ENCODE measurements around the gene TTC21B. TPM values are rescaled to one million over a fixed set of nuclear protein-coding genes. Genes with fewer than 3 reads are reported as not detected.
A peak's percentile ranks its signal among the peaks of the same experiment; 100 is the strongest.

The TTC21B gene
- total and polyA plus RNA-seq, 9 of the 15 experiments (the other 6 are each of a cell fraction or from before 2014, with no cell fraction given), result 5.2 to 34.9 (median 18.5) TPM

GRCh38 chr2:165953655-165954606, at the start of gene TTC21B (continued):
- peak in 1 of 2 experiments; percentile 98; a peak in 2 of 3 replicates for TF ChIP-seq CBX3 (IDR thresholded peaks at IDR 0.05; ENCODE audit: borderline replicate concordance in 1 of 2, low read length in 2 of 2)
- TF ChIP-seq ZBTB2 (IDR thresholded peaks at IDR 0.05), result peak; percentile 77; the same call in 1 of the 2 replicates
- peak; percentile 93 for TF ChIP-seq MYC (IDR thresholded peaks at IDR 0.05; ENCODE audit: low read depth, low read length)
- peak; percentile 67; the same call in 1 of the 2 replicates for TF ChIP-seq MYC (CRISPR knock-in tag; IDR thresholded peaks at IDR 0.05; ENCODE audit: borderline replicate concordance, low read depth)
- TF ChIP-seq IRF1 (CRISPR knock-in tag; IDR thresholded peaks at IDR 0.05; ENCODE audit: borderline replicate concordance), result peak; percentile 69; the same call in 1 of the 2 replicates
- TF ChIP-seq NFXL1 (CRISPR knock-in tag; IDR thresholded peaks at IDR 0.05), result no peak
- no peak for TF ChIP-seq BACH1 (tag; IDR thresholded peaks at IDR 0.05)
- peak; percentile 97 for TF ChIP-seq NBN (IDR thresholded peaks at IDR 0.05; ENCODE audit: low read depth)
- peak in 1 of 2 experiments; percentile 71; a peak in 1 of 4 replicates for TF ChIP-seq TRIM24 (IDR thresholded peaks at IDR 0.05)
- peak; percentile 50; the same call in 1 of the 2 replicates for TF ChIP-seq GABPA (tag; conservative IDR thresholded peaks at IDR 0.05; ENCODE audit: low read depth)
- TF ChIP-seq RNF2 (IDR thresholded peaks at IDR 0.05), result peak; percentile 70
- TF ChIP-seq CEBPZ (IDR thresholded peaks at IDR 0.05; ENCODE audit: borderline replicate concordance, low read depth, low read length), result no peak
- peak; percentile 82 for TF ChIP-seq AFF4 (CRISPR knock-in tag; IDR thresholded peaks at IDR 0.05)
- 0 out of 2 replicates have a peak, but pooled peaks have one; percentile 63 for TF ChIP-seq BRD4 (IDR thresholded peaks at IDR 0.05)
- TF ChIP-seq DACH1 (IDR thresholded peaks at IDR 0.05; ENCODE audit: partially characterized antibody), result peak; percentile 14

Data from K562 (cell line).